ENCODE data around the gene SSBP3. TPM values are rescaled to one million over a fixed set of nuclear protein-coding genes. Genes with fewer than 3 reads are reported as not detected.

Gene SSBP3
- polyA plus RNA-seq, 6 donors from 2014 or later: 1.7 to 4.2 (median 2.2) TPM

- DNase-seq (no peak), ATAC-seq (ENCODE audit: low read depth in 2 of 2) (no peak)
- no peaks in the 10 kb centered on the region for H3K27me3 Mint-ChIP-seq
- peaks cover 8 to 19% (median 14%) of the 10 kb centered on the region in 3 donors for H3K4me1 Mint-ChIP-seq
- H3K36me3 Mint-ChIP-seq: no peaks in the 10 kb centered on the region
- H3K9me3 Mint-ChIP-seq: no peaks in the 10 kb centered on the region
- H3K4me3 Mint-ChIP-seq: no peak overlapping the region
- H3K27ac Mint-ChIP-seq: peak overlapping the region in 2 of 6 donors; percentile 26 to 73
Measured at GRCh38 chr1:54331843-54332463, 74.2 kb downstream of the SSBP3 start.

- Mint-ChIP-seq H3K27ac (peak overlapping the region in 1 of 6 donors; percentile 64), H3K9me3 (no peaks in the 10 kb centered on the region), H3K4me1 (peaks cover 9 to 19% (median 16%) of the 10 kb centered on the region in 3 donors), H3K36me3 (no peaks in the 10 kb centered on the region), H3K27me3 (no peaks in the 10 kb centered on the region), H3K4me3 (no peak overlapping the region)
- DNase-seq (no peak), ATAC-seq (ENCODE audit: low read depth in 2 of 2) (no peak)
Measured at GRCh38 chr1:54331091-54331772, 75.0 kb downstream of the SSBP3 start.

- Mint-ChIP-seq H3K36me3 (no peaks in the 10 kb centered on the region), H3K27ac (peak overlapping the region in 1 of 6 donors; percentile 39), H3K4me3 (no peak overlapping the region), H3K4me1 (peaks cover 9 to 19% (median 16%) of the 10 kb centered on the region in 3 donors), H3K27me3 (no peaks in the 10 kb centered on the region), H3K9me3 (no peaks in the 10 kb centered on the region)
- ATAC-seq (ENCODE audit: low read depth in 2 of 2): no peak
- no peak for DNase-seq
Measured at GRCh38 chr1:54329312-54330003, 76.7 kb downstream of the SSBP3 start.

GRCh38 chr1:54328066-54328636 is 78.0 kb downstream of the SSBP3 start:
- Mint-ChIP-seq H3K27ac (no peak overlapping the region), H3K36me3 (no peaks in the 10 kb centered on the region), H3K4me3 (no peak overlapping the region), H3K9me3 (no peaks in the 10 kb centered on the region), H3K4me1 (peaks cover 9 to 19% (median 16%) of the 10 kb centered on the region in 3 donors), H3K27me3 (no peaks in the 10 kb centered on the region)
- ATAC-seq (ENCODE audit: low read depth in 2 of 2) (no peak), DNase-seq (no peak)

GRCh38 chr1:54327386-54328065 is 78.7 kb downstream of the SSBP3 start:
- ATAC-seq (ENCODE audit: low read depth in 2 of 2): no peak
- no peak for DNase-seq
- H3K27ac Mint-ChIP-seq: no peak overlapping the region
- no peak overlapping the region for H3K4me3 Mint-ChIP-seq
- H3K9me3 Mint-ChIP-seq: no peaks in the 10 kb centered on the region
- H3K27me3 Mint-ChIP-seq: no peaks in the 10 kb centered on the region
- H3K4me1 Mint-ChIP-seq: peaks cover 9 to 19% (median 16%) of the 10 kb centered on the region in 3 donors
- H3K36me3 Mint-ChIP-seq: no peaks in the 10 kb centered on the region

GRCh38 chr1:54326543-54327385 is 79.4 kb downstream of the SSBP3 start:
- ATAC-seq (ENCODE audit: low read depth in 2 of 2): no peak
- no peaks in the 10 kb centered on the region for H3K9me3 Mint-ChIP-seq
- H3K4me1 Mint-ChIP-seq: peaks cover 9 to 14% (median 14%) of the 10 kb centered on the region in 3 donors
- H3K36me3 Mint-ChIP-seq: no peaks in the 10 kb centered on the region
- H3K27me3 Mint-ChIP-seq: no peaks in the 10 kb centered on the region
- H3K27ac Mint-ChIP-seq: peak overlapping the region in 1 of 6 donors; percentile 67
- no peak for DNase-seq
- no peak overlapping the region for H3K4me3 Mint-ChIP-seq

GRCh38 chr1:54325703-54326461 is 80.3 kb downstream of the SSBP3 start:
- ATAC-seq (ENCODE audit: low read depth in 2 of 2): no peak
- Mint-ChIP-seq H3K9me3 (no peaks in the 10 kb centered on the region), H3K36me3 (no peaks in the 10 kb centered on the region), H3K27me3 (no peaks in the 10 kb centered on the region), H3K4me3 (no peak overlapping the region), H3K27ac (no peak overlapping the region), H3K4me1 (peaks cover 5 to 16% (median 6%) of the 10 kb centered on the region in 3 donors)
- no peak for DNase-seq

- H3K9me3 Mint-ChIP-seq: no peaks in the 10 kb centered on the region
- H3K36me3 Mint-ChIP-seq: no peaks in the 10 kb centered on the region
- H3K27ac Mint-ChIP-seq: no peak overlapping the region
- DNase-seq (no peak), ATAC-seq (ENCODE audit: low read depth in 2 of 2) (no peak)
- H3K4me1 Mint-ChIP-seq: peaks cover 0 to 16% (median 6%) of the 10 kb centered on the region in 3 donors
- H3K27me3 Mint-ChIP-seq: no peaks in the 10 kb centered on the region
- H3K4me3 Mint-ChIP-seq: no peak overlapping the region
Measured at GRCh38 chr1:54325284-54325683, 80.9 kb downstream of the SSBP3 start.

GRCh38 chr1:54324251-54325140 is 81.7 kb downstream of the SSBP3 start:
- DNase-seq (no peak), ATAC-seq (ENCODE audit: low read depth in 2 of 2) (no peak)
- H3K27ac Mint-ChIP-seq: no peak overlapping the region
- no peaks in the 10 kb centered on the region for H3K27me3 Mint-ChIP-seq
- H3K4me3 Mint-ChIP-seq: no peak overlapping the region
- H3K9me3 Mint-ChIP-seq: no peaks in the 10 kb centered on the region
- H3K36me3 Mint-ChIP-seq: no peaks in the 10 kb centered on the region
- H3K4me1 Mint-ChIP-seq: peaks cover 0 to 19% (median 6%) of the 10 kb centered on the region in 3 donors

GRCh38 chr1:54323921-54324250 is 82.3 kb downstream of the SSBP3 start:
- DNase-seq (no peak), ATAC-seq (ENCODE audit: low read depth in 2 of 2) (no peak)
- no peaks in the 10 kb centered on the region for H3K36me3 Mint-ChIP-seq
- H3K27ac Mint-ChIP-seq: no peak overlapping the region
- no peaks in the 10 kb centered on the region for H3K27me3 Mint-ChIP-seq
- H3K9me3 Mint-ChIP-seq: no peaks in the 10 kb centered on the region
- peaks cover 0 to 19% (median 6%) of the 10 kb centered on the region in 3 donors for H3K4me1 Mint-ChIP-seq
- H3K4me3 Mint-ChIP-seq: no peak overlapping the region

- ATAC-seq (ENCODE audit: low read depth in 2 of 2) (no peak), DNase-seq (no peak)
- Mint-ChIP-seq H3K27ac (peak overlapping the region in 1 of 6 donors; percentile 76), H3K27me3 (no peaks in the 10 kb centered on the region), H3K36me3 (no peaks in the 10 kb centered on the region), H3K4me1 (peaks cover 0 to 19% (median 6%) of the 10 kb centered on the region in 3 donors), H3K9me3 (no peaks in the 10 kb centered on the region), H3K4me3 (no peak overlapping the region)
Measured at GRCh38 chr1:54323324-54323739, 82.9 kb downstream of the SSBP3 start.
